SK-N-SH treated with all-trans-retinoic acid at 6 μM for 48 hours (cell line): ENCODE data around the gene CMTM7.

Experiments
- ARNTL ChIP-seq: fragments of 450-650 bp; formaldehyde crosslinking; IDR thresholded peaks from 2 replicates; pipeline ENCODE4 v1.5.0; 2020; ENCODE audit warnings: low read depth, mild to moderate bottlenecking, moderate library complexity, borderline replicate concordance
- ESRRG ChIP-seq: fragments of 250-450 bp; sonication (Bioruptor Pico); IDR thresholded peaks from 2 replicates; pipeline ENCODE4 v1.6.1; 2021; ENCODE audit warnings: mild to moderate bottlenecking
- GLIS3 ChIP-seq: fragments of 250-450 bp; sonication (Bioruptor Pico); IDR thresholded peaks from 2 replicates; pipeline ENCODE4 v1.5.0; 2020; ENCODE audit warnings: mild to moderate bottlenecking, moderate library complexity
- TCF4 ChIP-seq: fragments of 250-450 bp; sonication (Bioruptor Pico); IDR thresholded peaks from 2 replicates; pipeline ENCODE4 v1.8.0; 2021; ENCODE audit warnings: mild to moderate bottlenecking, moderate library complexity, borderline replicate concordance
- TOX ChIP-seq: fragments of 250-450 bp; sonication (Bioruptor Pico); IDR thresholded peaks from 2 replicates; pipeline ENCODE4 v1.8.0; 2021; ENCODE audit warnings: mild to moderate bottlenecking, moderate library complexity, borderline replicate concordance
- ZC3H10 ChIP-seq: fragments of 250-450 bp; sonication (Bioruptor Pico); IDR thresholded peaks from 2 replicates; pipeline ENCODE4 v1.5.1; 2021; ENCODE audit warnings: mild to moderate bottlenecking, moderate library complexity
- ZFP3 ChIP-seq: fragments of 250-450 bp; sonication (Bioruptor Pico); IDR thresholded peaks from 2 replicates; pipeline ENCODE4 v1.5.0; 2020; ENCODE audit warnings: mild to moderate bottlenecking, moderate library complexity
- ZFP30 ChIP-seq: fragments of 450-650 bp; formaldehyde crosslinking; IDR thresholded peaks from 2 replicates; pipeline ENCODE4 v1.5.0; 2022; ENCODE audit warnings: mild to moderate bottlenecking, moderate library complexity
- TF ChIP-seq, protein P1 (sequence below): fragments of 250-450 bp; sonication (Bioruptor Pico); IDR thresholded peaks from 2 replicates; pipeline ENCODE4 v1.8.0; 2021; ENCODE audit warnings: low read depth, mild to moderate bottlenecking, moderate library complexity, borderline replicate concordance
- TF ChIP-seq, protein P2 (sequence below): fragments of 250-450 bp; sonication (Bioruptor Pico); IDR thresholded peaks from 2 replicates; pipeline ENCODE4 v1.5.1; 2021; ENCODE audit warnings: mild to moderate bottlenecking, moderate library complexity
- TF ChIP-seq, protein P3 (sequence below): fragments of 250-450 bp; sonication (Bioruptor Pico); IDR thresholded peaks from 2 replicates; pipeline ENCODE4 v1.8.0; 2020; ENCODE audit warnings: mild to moderate bottlenecking, moderate library complexity, borderline replicate concordance

DNA sequence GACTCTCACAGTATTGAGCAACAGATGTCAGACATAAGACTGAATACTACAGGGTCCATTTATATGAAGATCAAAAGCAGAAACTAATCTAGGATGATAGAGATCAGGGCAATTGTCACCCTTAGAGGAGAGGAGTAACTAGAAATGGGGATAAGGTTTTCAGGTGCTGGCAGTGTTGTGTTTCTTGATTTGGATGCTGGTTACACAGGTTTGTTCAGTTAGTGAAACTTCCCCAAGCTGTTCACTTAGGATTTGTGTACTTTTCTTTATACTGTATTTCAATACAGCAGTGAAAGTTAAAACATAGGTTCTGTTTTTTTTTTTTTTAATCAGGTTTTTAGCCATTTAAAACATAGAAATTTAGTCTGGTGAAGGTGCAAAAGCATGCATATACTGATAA, 39.1 kb upstream of the CMTM7 start:
- TF ChIP-seq, protein P1, sequence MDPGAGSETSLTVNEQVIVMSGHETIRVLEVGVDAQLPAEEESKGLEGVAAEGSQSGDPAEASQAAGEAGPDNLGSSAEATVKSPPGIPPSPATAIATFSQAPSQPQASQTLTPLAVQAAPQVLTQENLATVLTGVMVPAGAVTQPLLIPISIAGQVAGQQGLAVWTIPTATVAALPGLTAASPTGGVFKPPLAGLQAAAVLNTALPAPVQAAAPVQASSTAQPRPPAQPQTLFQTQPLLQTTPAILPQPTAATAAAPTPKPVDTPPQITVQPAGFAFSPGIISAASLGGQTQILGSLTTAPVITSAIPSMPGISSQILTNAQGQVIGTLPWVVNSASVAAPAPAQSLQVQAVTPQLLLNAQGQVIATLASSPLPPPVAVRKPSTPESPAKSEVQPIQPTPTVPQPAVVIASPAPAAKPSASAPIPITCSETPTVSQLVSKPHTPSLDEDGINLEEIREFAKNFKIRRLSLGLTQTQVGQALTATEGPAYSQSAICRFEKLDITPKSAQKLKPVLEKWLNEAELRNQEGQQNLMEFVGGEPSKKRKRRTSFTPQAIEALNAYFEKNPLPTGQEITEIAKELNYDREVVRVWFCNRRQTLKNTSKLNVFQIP, result no peak
- TF ChIP-seq, protein P2, sequence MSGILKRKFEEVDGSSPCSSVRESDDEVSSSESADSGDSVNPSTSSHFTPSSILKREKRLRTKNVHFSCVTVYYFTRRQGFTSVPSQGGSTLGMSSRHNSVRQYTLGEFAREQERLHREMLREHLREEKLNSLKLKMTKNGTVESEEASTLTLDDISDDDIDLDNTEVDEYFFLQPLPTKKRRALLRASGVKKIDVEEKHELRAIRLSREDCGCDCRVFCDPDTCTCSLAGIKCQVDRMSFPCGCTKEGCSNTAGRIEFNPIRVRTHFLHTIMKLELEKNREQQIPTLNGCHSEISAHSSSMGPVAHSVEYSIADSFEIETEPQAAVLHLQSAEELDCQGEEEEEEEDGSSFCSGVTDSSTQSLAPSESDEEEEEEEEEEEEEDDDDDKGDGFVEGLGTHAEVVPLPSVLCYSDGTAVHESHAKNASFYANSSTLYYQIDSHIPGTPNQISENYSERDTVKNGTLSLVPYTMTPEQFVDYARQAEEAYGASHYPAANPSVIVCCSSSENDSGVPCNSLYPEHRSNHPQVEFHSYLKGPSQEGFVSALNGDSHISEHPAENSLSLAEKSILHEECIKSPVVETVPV, result no peak
- no peak for TF ChIP-seq GLIS3 (CRISPR knock-in tag)
- no peak for TF ChIP-seq TCF4 (CRISPR knock-in tag)
- no peak for TF ChIP-seq ZC3H10
- TF ChIP-seq, protein P3, sequence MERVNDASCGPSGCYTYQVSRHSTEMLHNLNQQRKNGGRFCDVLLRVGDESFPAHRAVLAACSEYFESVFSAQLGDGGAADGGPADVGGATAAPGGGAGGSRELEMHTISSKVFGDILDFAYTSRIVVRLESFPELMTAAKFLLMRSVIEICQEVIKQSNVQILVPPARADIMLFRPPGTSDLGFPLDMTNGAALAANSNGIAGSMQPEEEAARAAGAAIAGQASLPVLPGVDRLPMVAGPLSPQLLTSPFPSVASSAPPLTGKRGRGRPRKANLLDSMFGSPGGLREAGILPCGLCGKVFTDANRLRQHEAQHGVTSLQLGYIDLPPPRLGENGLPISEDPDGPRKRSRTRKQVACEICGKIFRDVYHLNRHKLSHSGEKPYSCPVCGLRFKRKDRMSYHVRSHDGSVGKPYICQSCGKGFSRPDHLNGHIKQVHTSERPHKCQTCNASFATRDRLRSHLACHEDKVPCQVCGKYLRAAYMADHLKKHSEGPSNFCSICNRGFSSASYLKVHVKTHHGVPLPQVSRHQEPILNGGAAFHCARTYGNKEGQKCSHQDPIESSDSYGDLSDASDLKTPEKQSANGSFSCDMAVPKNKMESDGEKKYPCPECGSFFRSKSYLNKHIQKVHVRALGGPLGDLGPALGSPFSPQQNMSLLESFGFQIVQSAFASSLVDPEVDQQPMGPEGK (CRISPR knock-in tag), result no peak
- no peak for TF ChIP-seq ARNTL (CRISPR knock-in tag)
- TF ChIP-seq ZFP3, result no peak
- no peak for TF ChIP-seq TOX (CRISPR knock-in tag)
- no peak for TF ChIP-seq ESRRG
- TF ChIP-seq ZFP30, result no peak
